GM12891 (cell line): ENCODE results near the gene PXDC1.
"Not testable (repeated sequence)": the region's sequence is repeated elsewhere in the genome, so short reads cannot be mapped to it uniquely, and the experiment has no call there.

Experiments used
- DNase-seq: peaks from one replicate; pipeline ENCODE4 v3.0.0; 2011; ENCODE audit warnings: low spot score; ENCODE audit not compliant: insufficient read length
- FAIRE-seq: peaks from 2 replicates; lab custom pipeline; 2011; peaks lifted over from hg19 to GRCh38; lab: Jason Lieb, UNC
- PAX5 ChIP-seq: IDR thresholded peaks from 2 replicates; pipeline ENCODE4 v1.6.1; 2011; ENCODE audit warnings: low read length, moderate library complexity, mild to moderate bottlenecking; ENCODE audit not compliant: insufficient read depth, severe bottlenecking
- POLR2A ChIP-seq: IDR thresholded peaks from 2 replicates; pipeline ENCODE4 v1.6.1; 2011; ENCODE audit warnings: low read depth, low read length, control low read depth
- POLR2AphosphoS5 ChIP-seq: IDR thresholded peaks from 2 replicates; pipeline ENCODE4 v1.6.1; 2011; ENCODE audit warnings: low read depth, low read length, control low read depth
- POU2F2 ChIP-seq: IDR thresholded peaks from 2 replicates; pipeline ENCODE4 v1.6.1; 2011; ENCODE audit warnings: low read depth, mild to moderate bottlenecking, control low read depth, low read length, moderate library complexity
- SPI1 ChIP-seq: IDR thresholded peaks from 2 replicates; pipeline ENCODE4 v1.6.1; 2011; ENCODE audit warnings: low read depth, low read length, control low read depth
- TAF1 ChIP-seq: IDR thresholded peaks from 2 replicates; pipeline ENCODE4 v1.6.1; 2011; ENCODE audit warnings: low read depth, low read length, control low read depth

The PXDC1 gene

DNA sequence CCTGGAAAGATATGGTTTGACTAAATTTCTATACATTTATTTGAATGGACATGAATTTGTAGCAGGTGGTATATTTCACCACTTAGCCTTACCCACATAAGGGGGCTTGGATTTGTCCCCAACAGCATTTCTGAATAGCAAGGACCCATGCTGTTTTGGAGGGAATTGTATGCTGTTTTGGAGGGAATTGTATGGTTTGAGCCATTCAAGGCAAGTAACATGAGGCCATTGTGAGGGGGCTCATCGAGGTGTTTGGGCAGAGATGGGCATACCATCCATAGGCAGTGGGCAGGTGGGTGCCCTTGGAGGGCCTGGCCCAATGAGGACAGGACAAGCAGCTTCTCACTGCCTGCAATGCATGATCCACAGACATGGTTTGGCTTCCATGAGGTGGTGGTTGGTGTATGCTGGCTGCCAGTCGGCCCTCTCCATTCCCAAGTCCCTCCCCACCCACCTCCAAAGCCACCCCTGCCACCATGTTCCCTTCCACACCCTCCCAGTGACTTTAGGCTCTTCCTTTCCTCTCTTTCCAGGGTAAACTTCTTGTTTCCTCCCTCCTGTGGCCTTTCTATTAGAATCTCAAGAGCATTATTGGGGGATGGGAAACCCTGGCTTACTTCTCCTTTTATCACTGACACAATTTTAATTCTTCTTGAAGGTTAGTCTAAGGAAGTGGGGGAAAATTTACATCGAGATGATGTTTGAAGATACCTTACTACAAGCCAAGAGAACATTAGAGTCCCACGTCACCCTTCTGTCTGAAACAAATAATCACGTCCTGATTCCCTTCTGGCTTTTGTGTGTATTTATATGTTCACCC, 13.2 kb upstream of the PXDC1 start:
- no peak for DNase-seq
- FAIRE-seq = no peak
- no peak for TF ChIP-seq POU2F2
- TF ChIP-seq PAX5 = no peak
- TF ChIP-seq SPI1 = no peak

GRCh38 chr6:3762852-3763251, 11.3 kb upstream of the PXDC1 start:
- TF ChIP-seq SPI1 = no peak
- TF ChIP-seq POU2F2 = no peak
- no peak for TF ChIP-seq POLR2AphosphoS5
- no peak for TF ChIP-seq POLR2A
- TF ChIP-seq TAF1 = no peak
- FAIRE-seq (no peak), DNase-seq (no peak)

DNA sequence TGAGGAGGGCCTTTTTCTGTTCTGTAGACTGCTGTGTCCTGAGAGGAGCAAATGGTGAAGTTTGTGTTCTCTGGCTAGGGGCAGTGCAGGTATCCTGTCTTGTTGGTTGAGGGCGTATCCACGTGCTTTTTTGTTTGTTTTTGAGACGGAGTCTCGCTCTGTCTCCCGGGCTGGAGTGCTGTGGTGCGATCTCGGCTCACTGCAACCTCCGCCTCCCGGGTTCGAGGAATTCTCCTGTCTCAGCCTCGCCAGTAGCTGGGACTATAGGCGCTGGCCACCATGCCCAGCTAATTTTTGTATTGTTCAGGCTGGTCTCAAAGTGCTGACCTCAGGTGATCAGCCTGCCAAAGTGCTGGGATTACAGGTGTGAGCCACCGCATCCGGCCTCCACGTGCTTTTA, 10.8 kb upstream of the PXDC1 start:
- no peak for FAIRE-seq
- no peak for DNase-seq
- TF ChIP-seq POU2F2 (no peak), SPI1 (no peak), POLR2A (no peak), POLR2AphosphoS5 (no peak), PAX5 (no peak), TAF1 (no peak)

- TF ChIP-seq POU2F2 (no peak), SPI1 (no peak), POLR2A (no peak), POLR2AphosphoS5 (no peak), TAF1 (no peak), PAX5 (no peak)
- no peak for DNase-seq
- FAIRE-seq = no peak
Measured at GRCh38 chr6:3761989-3762270, 10.4 kb upstream of the PXDC1 start.

DNA sequence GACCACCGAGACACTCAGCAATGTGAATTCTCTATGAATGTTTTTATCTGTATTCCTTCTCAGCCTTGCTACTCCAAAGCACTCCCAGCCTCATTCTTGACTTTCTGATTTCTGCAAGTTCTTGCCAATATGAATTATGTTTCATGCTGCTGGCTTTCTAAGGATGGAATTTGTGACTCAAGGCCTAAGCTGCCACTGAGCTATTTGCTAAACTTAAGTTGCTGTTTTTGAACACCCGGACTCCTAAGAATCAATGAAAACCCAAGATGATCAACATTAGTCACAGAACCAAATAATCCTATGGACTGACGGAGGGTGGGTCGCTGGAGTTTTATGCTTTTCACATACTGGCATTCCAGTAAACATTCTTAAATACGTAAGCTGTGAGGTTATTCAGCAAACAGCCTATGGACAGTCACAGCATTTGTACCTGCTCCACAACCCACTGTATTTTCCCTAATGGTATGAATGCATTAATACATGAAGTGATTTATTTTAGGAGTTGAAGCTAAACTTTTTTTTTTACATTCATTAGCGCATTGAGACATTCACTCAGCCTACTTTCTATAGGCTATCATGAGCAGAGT, 8.2 kb upstream of the PXDC1 start:
- TF ChIP-seq POU2F2 (no peak), POLR2AphosphoS5 (no peak), SPI1 (no peak), POLR2A (no peak), TAF1 (no peak), PAX5 (no peak)
- FAIRE-seq (no peak), DNase-seq (no peak)

- FAIRE-seq (no peak), DNase-seq (no peak)
- TF ChIP-seq POLR2A = no peak
- TF ChIP-seq PAX5 = no peak
- no peak for TF ChIP-seq TAF1
- TF ChIP-seq POU2F2 = no peak
- TF ChIP-seq SPI1 = no peak
- TF ChIP-seq POLR2AphosphoS5 = no peak
Measured at GRCh38 chr6:3758842-3759144, 7.3 kb upstream of the PXDC1 start.

DNA sequence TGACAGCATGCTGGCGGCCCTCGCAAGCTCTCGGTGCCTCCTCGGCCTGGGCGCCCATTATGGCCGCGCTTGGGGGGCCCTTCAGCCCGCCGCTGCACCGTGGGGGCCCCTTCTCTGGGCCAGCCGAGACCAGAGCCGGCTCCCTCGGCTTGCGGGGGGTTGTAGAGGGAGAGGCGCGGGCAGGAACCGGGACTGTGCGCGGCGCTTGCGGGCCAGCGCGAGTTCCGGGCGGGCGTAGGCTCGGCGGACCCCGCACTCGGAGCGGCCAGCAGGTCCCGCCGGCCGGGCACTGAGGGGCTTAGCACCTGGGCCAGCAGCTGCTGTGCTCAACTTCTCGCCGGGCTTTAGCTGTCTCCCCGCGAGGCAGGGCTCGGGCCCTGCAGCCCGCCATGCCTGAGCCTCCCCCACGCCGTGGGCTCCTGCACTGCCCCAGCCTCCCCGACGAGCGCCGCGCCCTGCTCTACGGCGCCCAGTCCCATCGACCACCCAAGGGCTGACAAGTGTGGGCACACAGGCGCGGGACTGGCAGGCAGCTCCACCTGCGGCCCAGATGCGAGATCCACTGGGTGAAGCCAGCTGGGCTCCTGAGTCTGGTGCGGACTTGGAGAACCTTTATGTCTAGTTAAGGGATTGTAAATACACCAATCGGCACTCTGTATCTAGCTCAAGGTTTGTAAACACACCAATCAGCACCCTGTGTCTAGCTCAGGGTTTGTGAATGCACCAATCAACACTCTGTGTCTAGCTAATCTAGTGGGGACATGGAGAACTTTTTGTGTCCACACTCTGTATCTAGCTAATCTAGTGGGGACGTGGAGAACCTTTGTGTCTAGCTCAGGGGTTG, 6.7 kb upstream of the PXDC1 start:
- not testable (repeated sequence) for FAIRE-seq, DNase-seq

- FAIRE-seq (no peak), DNase-seq (no peak)
- TF ChIP-seq POLR2A (no peak), PAX5 (no peak), POU2F2 (no peak), SPI1 (no peak), TAF1 (no peak), POLR2AphosphoS5 (no peak)
Measured at GRCh38 chr6:3757241-3757641, 5.7 kb upstream of the PXDC1 start.

DNA sequence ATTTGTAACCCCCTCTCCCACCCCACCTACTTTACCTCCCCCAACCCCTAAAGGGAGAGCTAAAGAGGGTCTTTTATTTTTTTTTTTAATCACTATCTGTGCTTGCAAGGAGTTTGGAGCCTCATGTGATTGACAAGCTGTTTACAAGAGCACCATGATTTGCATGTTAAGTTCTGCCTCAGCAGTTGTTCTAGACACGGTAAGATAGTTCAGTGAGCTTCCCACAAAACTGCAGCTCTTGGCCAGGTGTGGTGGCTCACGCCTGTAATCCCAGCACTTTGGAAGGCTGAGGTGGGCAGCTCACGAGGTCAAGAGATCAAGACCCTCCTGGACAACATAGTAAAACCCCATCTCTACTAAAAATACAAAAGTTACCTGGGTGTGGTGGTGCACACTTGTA, 5.0 kb upstream of the PXDC1 start:
- DNase-seq (no peak), FAIRE-seq (no peak)
- no peak for TF ChIP-seq POLR2A
